HepG2 (cell line): ENCODE results near the gene CCDC85A.

Experiments
- RBM39 ChIP-seq: fragments of 200-400 bp; formaldehyde crosslinking; IDR thresholded peaks from one replicate; pipeline ENCODE4 v1.6.1; 2018; ENCODE audit warnings: antibody characterized with exemption, mild to moderate bottlenecking, low read depth, low read length; ENCODE audit not compliant: poor library complexity, severe bottlenecking
- YY1 ChIP-seq: IDR thresholded peaks from 2 replicates; pipeline ENCODE4 v1.6.1; 2011; ENCODE audit warnings: low read length, low read depth, moderate library complexity, mild to moderate bottlenecking; ENCODE audit not compliant: insufficient read depth, insufficient replicate concordance
- ZBTB7A ChIP-seq: sonication (generic); formaldehyde crosslinking; IDR thresholded peaks from 2 replicates; pipeline ENCODE4 v1.8.0; 2022; ENCODE audit warnings: mild to moderate bottlenecking, missing genetic modification reagents
- ZNF451 ChIP-seq: sonication (generic); formaldehyde crosslinking; IDR thresholded peaks from 2 replicates; pipeline ENCODE4 v1.5.0; 2020; ENCODE audit warnings: mild to moderate bottlenecking, missing genetic modification reagents
- TF ChIP-seq, protein P1 (sequence below): sonication (generic); formaldehyde crosslinking; IDR thresholded peaks from 2 replicates; pipeline ENCODE4 v1.8.1; 2023; ENCODE audit warnings: mild to moderate bottlenecking, inconsistent platforms, moderate library complexity, missing genetic modification reagents, borderline replicate concordance

DNA sequence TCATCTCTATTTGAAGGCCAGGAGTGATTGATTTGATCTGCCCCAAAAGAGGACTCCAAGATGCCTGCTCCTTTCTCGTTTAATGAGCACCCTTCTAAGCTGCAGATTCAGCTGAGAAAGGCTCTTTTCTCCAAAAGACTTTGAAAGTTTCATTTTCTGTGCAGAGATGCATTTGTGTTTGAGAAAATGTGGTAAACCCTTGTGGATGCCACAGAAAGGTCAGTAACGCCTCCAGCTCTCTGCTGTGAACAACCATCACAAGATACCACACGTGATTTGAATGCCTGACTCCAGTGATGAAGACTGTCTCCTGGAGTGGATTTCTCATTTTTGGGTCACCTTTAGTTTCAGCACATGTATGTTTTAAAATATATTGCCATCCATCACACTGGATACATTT lies 35.0 kb upstream of the CCDC85A start:
- TF ChIP-seq ZNF451 (CRISPR knock-in tag) (no peak), YY1 (no peak), ZBTB7A (CRISPR knock-in tag) (no peak), RBM39 (no peak)
- TF ChIP-seq, protein P1, sequence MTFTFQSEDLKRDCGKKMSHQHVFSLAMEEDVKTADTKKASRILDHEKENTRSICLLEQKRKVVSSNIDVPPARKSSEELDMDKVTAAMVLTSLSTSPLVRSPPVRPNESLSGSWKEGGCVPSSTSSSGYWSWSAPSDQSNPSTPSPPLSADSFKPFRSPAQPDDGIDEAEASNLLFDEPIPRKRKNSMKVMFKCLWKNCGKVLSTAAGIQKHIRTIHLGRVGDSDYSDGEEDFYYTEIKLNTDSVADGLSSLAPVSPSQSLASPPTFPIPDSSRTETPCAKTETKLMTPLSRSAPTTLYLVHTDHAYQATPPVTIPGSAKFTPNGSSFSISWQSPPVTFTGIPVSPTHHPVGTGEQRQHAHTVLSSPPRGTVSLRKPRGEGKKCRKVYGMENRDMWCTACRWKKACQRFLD (CRISPR knock-in tag), result no peak
